GM18520 (cell line): ENCODE data around the gene VPS13A.
"Not testable (repeated sequence)": the region's sequence is repeated elsewhere in the genome, so short reads cannot be mapped to it uniquely, and the experiment has no call there.

ENCODE experiments used
- ATAC-seq: cut with Tn5 transposase; IDR thresholded peaks from one replicate; pipeline ENCODE4 v1.9.1; 2021; ENCODE audit not compliant: unreplicated experiment

Gene VPS13A

GRCh38 chr9:77293949-77294348 is 116.6 kb downstream of the VPS13A start:
- no peak for ATAC-seq

- no peak for ATAC-seq
Measured at GRCh38 chr9:77304543-77304942, 127.2 kb downstream of the VPS13A start.

GRCh38 chr9:77305622-77306400 is 128.5 kb downstream of the VPS13A start:
- ATAC-seq, result no peak

GRCh38 chr9:77307166-77307565 is 129.8 kb downstream of the VPS13A start:
- no peak for ATAC-seq

GRCh38 chr9:77316058-77316457 is 138.7 kb downstream of the VPS13A start:
- no peak for ATAC-seq

- no peak for ATAC-seq
Measured at GRCh38 chr9:77325058-77325457, 147.7 kb downstream of the VPS13A start.

GRCh38 chr9:77328102-77328501 is 150.8 kb downstream of the VPS13A start:
- ATAC-seq, result no peak

GRCh38 chr9:77370064-77370463 is 192.7 kb downstream of the VPS13A start:
- ATAC-seq, result no peak

GRCh38 chr9:77374266-77374665 is 196.9 kb downstream of the VPS13A start:
- no peak for ATAC-seq

GRCh38 chr9:77375956-77376532 is 198.7 kb downstream of the VPS13A start:
- no peak for ATAC-seq

GRCh38 chr9:77384406-77384805 is 207.1 kb downstream of the VPS13A start:
- ATAC-seq, result no peak

- no peak for ATAC-seq
Measured at GRCh38 chr9:77386187-77386586, 208.9 kb downstream of the VPS13A start.

- ATAC-seq, result no peak
Measured at GRCh38 chr9:77391834-77392233, 214.5 kb downstream of the VPS13A start.

- ATAC-seq, result no peak
Measured at GRCh38 chr9:77392328-77392727, 215.0 kb downstream of the VPS13A start.

GRCh38 chr9:77398581-77398980 is 221.2 kb downstream of the VPS13A start:
- ATAC-seq, result not testable (repeated sequence)

- no peak for ATAC-seq
Measured at GRCh38 chr9:77399964-77400363, 222.6 kb downstream of the VPS13A start.

- ATAC-seq, result no peak
Measured at GRCh38 chr9:77402286-77402685, 225.0 kb downstream of the VPS13A start.

GRCh38 chr9:77403239-77403638 is 225.9 kb downstream of the VPS13A start:
- no peak for ATAC-seq

- ATAC-seq, result not testable (repeated sequence)
Measured at GRCh38 chr9:77408521-77408920, 231.2 kb downstream of the VPS13A start.

- no peak for ATAC-seq
Measured at GRCh38 chr9:77417566-77417965, 240.2 kb downstream of the VPS13A start.

- ATAC-seq, result no peak
Measured at GRCh38 chr9:77418226-77418625, 240.9 kb downstream of the VPS13A start.

- no peak for ATAC-seq
Measured at GRCh38 chr9:77420641-77421040, 243.3 kb downstream of the VPS13A start.
